Smooth muscle cell (in vitro differentiated cells): Measurements from ENCODE around the gene CACNG7. TPM values are rescaled to one million over a fixed set of nuclear protein-coding genes. Genes with fewer than 3 reads are reported as not detected.

ENCODE experiments used
- DNase-seq: peaks from one replicate; lab custom pipeline; 2025; ENCODE audit not compliant: unreplicated experiment; lab: John Stamatoyannopoulos, UW
- H2AFZ ChIP-seq: fragments of 200-600 bp; sonication (generic); 2 replicates; pipeline ENCODE4 v1.6.0; 2016; ENCODE audit warnings: antibody characterized with exemption, low read depth, mild to moderate bottlenecking
- H3F3A ChIP-seq: fragments of 200-600 bp; sonication (generic); 2 replicates; pipeline ENCODE4 v1.6.0; 2017; ENCODE audit warnings: antibody characterized with exemption, low read depth
- H3K27ac ChIP-seq: fragments of 200-600 bp; sonication (generic); 2 replicates; pipeline ENCODE4 v1.5.1; 2016; ENCODE audit warnings: low read depth, mild to moderate bottlenecking
- H3K27me3 ChIP-seq: fragments of 200-600 bp; sonication (generic); 2 replicates; pipeline ENCODE4 v1.6.1; 2016; ENCODE audit warnings: low read depth, mild to moderate bottlenecking
- H3K36me3 ChIP-seq: fragments of 200-600 bp; sonication (generic); 2 replicates; pipeline ENCODE4 v1.5.1; 2016; ENCODE audit warnings: low read depth
- H3K4me1 ChIP-seq: fragments of 200-600 bp; sonication (generic); 2 replicates; pipeline ENCODE4 v1.5.1; 2016; ENCODE audit warnings: low read depth
- H3K4me2 ChIP-seq: fragments of 200-600 bp; sonication (generic); 2 replicates; pipeline ENCODE4 v1.6.0; 2016; ENCODE audit warnings: mild to moderate bottlenecking
- H3K4me3 ChIP-seq: fragments of 200-600 bp; sonication (generic); 2 replicates; pipeline ENCODE4 v1.5.1; 2016; ENCODE audit warnings: mild to moderate bottlenecking
- H3K79me2 ChIP-seq: fragments of 200-600 bp; sonication (generic); 2 replicates; pipeline ENCODE4 v1.6.0; 2016; ENCODE audit warnings: low read depth, mild to moderate bottlenecking
- H3K9ac ChIP-seq: fragments of 200-600 bp; sonication (generic); 2 replicates; pipeline ENCODE4 v1.6.0; 2016; ENCODE audit warnings: low read depth
- H3K9me3 ChIP-seq: fragments of 200-600 bp; sonication (generic); replicated peaks from 2 replicates; pipeline ENCODE4 v1.5.1; 2016; ENCODE audit warnings: low read depth
- H4K20me1 ChIP-seq: fragments of 200-600 bp; sonication (generic); 2 replicates; pipeline ENCODE4 v1.6.0; 2016; ENCODE audit warnings: low read depth
- CTCF ChIP-seq: fragments of 200-600 bp; sonication (generic); IDR thresholded peaks from 2 replicates; pipeline ENCODE4 v1.5.1; 2017; ENCODE audit warnings: borderline replicate concordance, mild to moderate bottlenecking, antibody characterized with exemption; ENCODE audit not compliant: insufficient read depth, poor library complexity, severe bottlenecking
- WGBS: methylation state at CpG from one replicate; pipeline ENCODE4 v1.1.7; 2016; ENCODE audit warnings: low lambda C conversion rate; 5-methylcytosine and 5-hydroxymethylcytosine counted together
- polyA plus RNA-seq: library from polyadenylated mRNA; unstranded; fragments of >200 nt; fragmentation: Nextera tagmentation; extraction: Ambion mirVana; gene quantifications from 2 replicates; pipeline ENCODE4 v1.2.1, GENCODE V29; 2016
- total RNA-seq: library from RNA; depleted of rRNA; stranded (reverse); fragments of >200 nt; gene quantifications from 2 replicates; pipeline ENCODE4 v1.2.3, GENCODE V29; 2014

Gene CACNG7
- total and polyA plus RNA-seq, 2 experiments from 2014 or later, result 1.3 to 6.1 TPM

GRCh38 chr19:53875602-53876325 lies 33.3 kb upstream of the CACNG7 start:
- no peak for DNase-seq
- no peak overlapping the region for H3K4me2 ChIP-seq
- H3K79me2 ChIP-seq, result peaks cover 22% of the 10 kb centered on the region
- peaks cover 31% of the 10 kb centered on the region for H3F3A ChIP-seq
- no peaks in the 10 kb centered on the region for H3K9me3 ChIP-seq
- 96% methylated on average over 17 of the region's 17 CpGs for WGBS
- TF ChIP-seq CTCF, result no peak
- H3K4me3 ChIP-seq, result no peak overlapping the region
- no peak overlapping the region for H2AFZ ChIP-seq
- peaks cover 8% of the 10 kb centered on the region for H3K27me3 ChIP-seq
- peaks cover 65% of the 10 kb centered on the region for H4K20me1 ChIP-seq
- H3K27ac ChIP-seq, result no peak overlapping the region
- no peaks in the 10 kb centered on the region for H3K4me1 ChIP-seq
- H3K36me3 ChIP-seq, result no peaks in the 10 kb centered on the region
- H3K9ac ChIP-seq, result no peak overlapping the region

DNA sequence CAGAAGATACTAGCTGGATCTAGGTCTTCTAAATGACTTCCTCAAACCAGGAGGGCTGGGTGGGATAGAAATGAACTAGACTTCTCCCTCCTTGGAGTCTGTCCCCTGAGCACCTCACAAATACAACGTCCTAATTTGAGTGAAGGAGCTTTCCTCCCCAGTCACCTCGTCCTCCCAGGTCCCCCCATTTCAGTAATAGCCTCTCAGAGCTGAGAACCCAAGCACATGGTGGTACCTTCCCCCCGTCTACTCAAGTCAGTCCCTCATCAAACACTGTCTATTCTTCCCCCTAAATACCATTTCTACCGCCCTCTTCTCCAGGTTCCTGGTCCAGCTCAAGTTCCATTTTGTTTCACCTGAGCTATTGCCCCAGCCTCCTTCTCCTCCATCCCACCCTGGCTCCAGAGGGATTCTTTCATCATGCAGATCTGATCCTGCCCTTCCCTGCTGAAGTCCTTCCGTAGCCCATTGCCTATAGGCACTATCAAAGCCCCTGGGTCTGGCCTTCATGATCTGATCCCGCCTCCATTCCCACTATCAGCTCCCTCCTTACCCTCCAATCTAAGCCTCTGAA lies 32.3 kb upstream of the CACNG7 start:
- H4K20me1 ChIP-seq, result peaks cover 55% of the 10 kb centered on the region

DNA sequence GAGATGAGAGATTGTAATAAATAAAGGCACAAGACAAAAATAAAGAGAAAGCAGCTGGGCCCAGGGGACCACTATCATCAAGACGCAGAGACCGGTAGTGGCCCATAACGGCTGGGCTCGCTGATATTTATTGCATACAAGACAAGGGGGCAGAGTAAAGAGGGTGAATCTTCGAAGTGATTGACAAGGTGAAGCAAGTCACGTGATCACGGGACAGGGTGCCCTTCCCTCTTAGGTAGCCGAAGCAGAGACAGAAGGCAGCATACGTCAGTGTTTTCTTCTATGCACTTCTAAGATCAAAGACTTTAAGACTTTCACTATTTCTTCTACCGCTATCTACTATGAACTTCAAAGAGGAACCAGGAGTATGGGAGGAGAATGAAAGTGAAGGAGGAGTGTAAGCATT lies 31.7 kb upstream of the CACNG7 start:
- Histone ChIP-seq H3F3A (peaks cover 29% of the 10 kb centered on the region), H3K9me3 (no peaks in the 10 kb centered on the region), H3K79me2 (peaks cover 9% of the 10 kb centered on the region), H3K27ac (no peak overlapping the region), H4K20me1 (peaks cover 49% of the 10 kb centered on the region), H3K4me3 (no peak overlapping the region), H3K4me2 (no peak overlapping the region), H3K4me1 (peaks cover 6% of the 10 kb centered on the region), H3K36me3 (no peaks in the 10 kb centered on the region), H2AFZ (no peak overlapping the region), H3K9ac (no peak overlapping the region), H3K27me3 (peaks cover 24% of the 10 kb centered on the region)
- no peak for DNase-seq
- WGBS, result 75% methylated on average over 10 of the region's 10 CpGs
- no peak for TF ChIP-seq CTCF

More for the DNA sequence above, 32.3 kb upstream of the CACNG7 start:
- TF ChIP-seq CTCF, result no peak
- Histone ChIP-seq H2AFZ (no peak overlapping the region), H3F3A (peaks cover 29% of the 10 kb centered on the region), H3K36me3 (no peaks in the 10 kb centered on the region), H3K4me2 (no peak overlapping the region), H3K9ac (no peak overlapping the region), H3K79me2 (peaks cover 15% of the 10 kb centered on the region), H3K9me3 (no peaks in the 10 kb centered on the region), H3K4me3 (no peak overlapping the region), H3K27ac (no peak overlapping the region), H3K27me3 (peaks cover 18% of the 10 kb centered on the region), H3K4me1 (peaks cover 6% of the 10 kb centered on the region)
- 91% methylated on average over 5 of the region's 6 CpGs for WGBS
- no peak for DNase-seq

DNA sequence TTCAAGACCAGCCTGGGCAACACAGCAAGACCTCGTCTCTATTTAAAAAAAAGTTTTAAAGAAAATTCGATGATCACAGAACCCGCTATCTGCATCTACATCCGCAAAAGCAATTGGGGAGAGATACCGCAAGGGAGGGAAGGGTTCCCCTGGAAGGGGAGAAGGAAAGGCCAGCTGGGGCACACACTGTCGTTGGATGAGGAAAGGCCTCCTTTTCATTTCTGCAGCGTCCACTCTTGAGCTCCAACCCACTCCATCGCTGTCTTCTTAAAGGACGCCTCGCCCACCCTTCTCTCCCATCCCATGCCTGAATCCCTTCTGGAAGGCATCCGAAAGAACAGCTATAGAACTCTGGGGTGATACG lies 30.3 kb upstream of the CACNG7 start:
- no peak for DNase-seq
- Histone ChIP-seq H3K4me2 (peak overlapping the region; percentile 86), H3K79me2 (peaks cover 5% of the 10 kb centered on the region), H3K4me1 (peaks cover 6% of the 10 kb centered on the region), H4K20me1 (peaks cover 35% of the 10 kb centered on the region), H3K27me3 (peaks cover 38% of the 10 kb centered on the region), H3F3A (peaks cover 23% of the 10 kb centered on the region), H3K9ac (peak overlapping the region; percentile 41), H3K36me3 (no peaks in the 10 kb centered on the region), H2AFZ (no peak overlapping the region), H3K4me3 (peak overlapping the region; percentile 60), H3K27ac (no peak overlapping the region), H3K9me3 (no peaks in the 10 kb centered on the region)
- WGBS, result 64% methylated on average over 12 of the region's 12 CpGs
- no peak for TF ChIP-seq CTCF
